Gastrocnemius medialis (tissue), 4 donors: ENCODE measurements around the gene RSPH9.

Experiments used
- POLR2A ChIP-seq, 2 donors: fragments of 450-650 bp; IDR thresholded peaks; one replicate each; pipeline ENCODE4 v1.6.1; 2017; ENCODE audit warnings: antibody characterized with exemption in 2 of 2, mild to moderate bottlenecking in 2 of 2, moderate library complexity in 2 of 2
- TF ChIP-seq, protein P1 (sequence below), 5 experiments: fragments of 450-650 bp in 3 of 5; fragments of 200-600 bp in 2 of 5; sonication (generic) in 2 of 5; IDR thresholded peaks in 4 of 5; conservative IDR thresholded peaks in 1 of 5; 1 replicate in 4 of 5; 2 replicates in 1 of 5; pipeline ENCODE4 v1.5.1; 2016 to 2019; ENCODE audit warnings: antibody characterized with exemption in 5 of 5, mild to moderate bottlenecking in 3 of 5, moderate library complexity in 3 of 5

DNA sequence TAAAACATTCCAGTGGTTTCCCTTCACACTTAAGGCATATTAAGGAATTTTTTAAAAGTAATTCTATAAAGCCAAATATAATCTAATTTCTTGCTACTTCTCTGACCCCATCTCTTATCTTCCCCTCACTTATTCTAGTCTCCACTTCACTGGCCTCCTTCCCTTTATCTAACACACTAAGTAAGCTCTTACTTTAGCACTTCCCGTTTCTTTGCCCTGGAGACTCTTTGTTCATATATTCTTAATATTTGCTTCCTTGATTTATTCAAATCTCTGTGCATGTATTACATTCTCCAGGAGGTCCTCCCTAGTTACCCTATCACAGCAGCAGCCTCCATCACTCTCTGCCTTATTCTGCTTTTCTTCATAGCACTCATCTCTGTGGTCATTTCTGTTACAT is 36.0 kb upstream of the RSPH9 start:
- no peak for TF ChIP-seq POLR2A (IDR thresholded peaks at IDR 0.05)
- TF ChIP-seq, protein P1, sequence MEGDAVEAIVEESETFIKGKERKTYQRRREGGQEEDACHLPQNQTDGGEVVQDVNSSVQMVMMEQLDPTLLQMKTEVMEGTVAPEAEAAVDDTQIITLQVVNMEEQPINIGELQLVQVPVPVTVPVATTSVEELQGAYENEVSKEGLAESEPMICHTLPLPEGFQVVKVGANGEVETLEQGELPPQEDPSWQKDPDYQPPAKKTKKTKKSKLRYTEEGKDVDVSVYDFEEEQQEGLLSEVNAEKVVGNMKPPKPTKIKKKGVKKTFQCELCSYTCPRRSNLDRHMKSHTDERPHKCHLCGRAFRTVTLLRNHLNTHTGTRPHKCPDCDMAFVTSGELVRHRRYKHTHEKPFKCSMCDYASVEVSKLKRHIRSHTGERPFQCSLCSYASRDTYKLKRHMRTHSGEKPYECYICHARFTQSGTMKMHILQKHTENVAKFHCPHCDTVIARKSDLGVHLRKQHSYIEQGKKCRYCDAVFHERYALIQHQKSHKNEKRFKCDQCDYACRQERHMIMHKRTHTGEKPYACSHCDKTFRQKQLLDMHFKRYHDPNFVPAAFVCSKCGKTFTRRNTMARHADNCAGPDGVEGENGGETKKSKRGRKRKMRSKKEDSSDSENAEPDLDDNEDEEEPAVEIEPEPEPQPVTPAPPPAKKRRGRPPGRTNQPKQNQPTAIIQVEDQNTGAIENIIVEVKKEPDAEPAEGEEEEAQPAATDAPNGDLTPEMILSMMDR (IDR thresholded peaks at IDR 0.05 in 4 of 5, conservative IDR thresholded peaks at IDR 0.05 in 1 of 5), result no peak
